Fibroblast of skin of abdomen (primary cell): ENCODE measurements around the gene RARA.
A peak's percentile ranks its signal among the peaks of the same experiment; 100 is the strongest.
"Not testable (repeated sequence)": the region's sequence is repeated elsewhere in the genome, so short reads cannot be mapped to it uniquely, and the experiment has no call there.

ENCODE experiments used
- DNase-seq: peaks from one replicate; pipeline ENCODE4 v3.0.0-alpha.2; 2013

Gene RARA

GRCh38 chr17:40298726-40299125 is 10.3 kb upstream of the RARA start:
- peak; percentile 70 for DNase-seq

GRCh38 chr17:40299159-40299757 is 9.7 kb upstream of the RARA start:
- peak; percentile 64 for DNase-seq

GRCh38 chr17:40301315-40301714 is 7.7 kb upstream of the RARA start:
- no peak for DNase-seq

GRCh38 chr17:40303009-40303657 is 5.8 kb upstream of the RARA start:
- DNase-seq = peak; percentile 80

GRCh38 chr17:40303708-40304551 is 5.0 kb upstream of the RARA start:
- peak; percentile 98 for DNase-seq

- DNase-seq = not testable (repeated sequence)
These were observed 4.5 kb upstream of the RARA start for GRCh38 chr17:40304552-40304863.

- not testable (repeated sequence) for DNase-seq
These were observed 4.1 kb upstream of the RARA start for GRCh38 chr17:40304866-40305265.

GRCh38 chr17:40306395-40306794 is 2.6 kb upstream of the RARA start:
- DNase-seq = no peak

- peak; percentile 97 for DNase-seq
These were observed 1.8 kb upstream of the RARA start for GRCh38 chr17:40307001-40307730.

- DNase-seq = no peak
These were observed 1.2 kb upstream of the RARA start for GRCh38 chr17:40307740-40308239.

- no peak for DNase-seq
These were observed 1.1 kb downstream of the RARA start for GRCh38 chr17:40309949-40310510.

GRCh38 chr17:40310882-40311391 is 2.0 kb downstream of the RARA start:
- no peak for DNase-seq

GRCh38 chr17:40311575-40311974 is 2.6 kb downstream of the RARA start:
- DNase-seq = no peak

GRCh38 chr17:40312131-40312731 is 3.3 kb downstream of the RARA start:
- no peak for DNase-seq

GRCh38 chr17:40312893-40313667 is 4.1 kb downstream of the RARA start:
- DNase-seq = no peak

- DNase-seq = peak; percentile 52
These were observed 4.9 kb downstream of the RARA start for GRCh38 chr17:40313668-40314583.

GRCh38 chr17:40314584-40314956 is 5.6 kb downstream of the RARA start:
- peak; percentile 87 for DNase-seq

- DNase-seq = no peak
These were observed 6.2 kb downstream of the RARA start for GRCh38 chr17:40315206-40315605.

- no peak for DNase-seq
These were observed 6.9 kb downstream of the RARA start for GRCh38 chr17:40315678-40316570.
